Hepatocyte (in vitro differentiated cells): ENCODE data around the gene MRPL2. TPM values are rescaled to one million over a fixed set of nuclear protein-coding genes. Genes with fewer than 3 reads are reported as not detected.
A peak's percentile ranks its signal among the peaks of the same experiment; 100 is the strongest.

Experiments
- DNase-seq: peaks from one replicate; pipeline ENCODE4 v3.0.0-alpha.2; 2016; ENCODE audit warnings: low spot score
- H2AFZ ChIP-seq: fragments of 200-600 bp; sonication (generic); 2 replicates; pipeline ENCODE4 v1.6.0; 2016; ENCODE audit warnings: antibody characterized with exemption, mild to moderate bottlenecking
- H3K27ac ChIP-seq: fragments of 200-600 bp; sonication (generic); 2 replicates; pipeline ENCODE4 v1.5.1; 2016; ENCODE audit warnings: mild to moderate bottlenecking
- H3K27me3 ChIP-seq: fragments of 200-600 bp; sonication (generic); 2 replicates; pipeline ENCODE4 v1.6.1; 2016
- H3K36me3 ChIP-seq: fragments of 200-600 bp; sonication (generic); replicated peaks from 2 replicates; pipeline ENCODE4 v1.5.1; 2016; ENCODE audit warnings: low read depth; ENCODE audit not compliant: insufficient read depth
- H3K4me1 ChIP-seq: fragments of 200-600 bp; sonication (generic); 2 replicates; pipeline ENCODE4 v1.5.1; 2016; ENCODE audit warnings: mild to moderate bottlenecking, moderate library complexity; ENCODE audit not compliant: insufficient read depth
- H3K4me2 ChIP-seq: fragments of 200-600 bp; sonication (generic); 2 replicates; pipeline ENCODE4 v1.6.0; 2016
- H3K4me3 ChIP-seq: fragments of 200-600 bp; sonication (generic); 2 replicates; pipeline ENCODE4 v1.5.1; 2016; ENCODE audit warnings: mild to moderate bottlenecking
- H3K79me2 ChIP-seq: fragments of 200-600 bp; sonication (generic); 2 replicates; pipeline ENCODE4 v1.6.0; 2017; ENCODE audit warnings: mild to moderate bottlenecking
- H3K9me2 ChIP-seq: fragments of 200-600 bp; sonication (generic); replicated peaks from 2 replicates; pipeline ENCODE4 v1.6.0; 2017; ENCODE audit warnings: mild to moderate bottlenecking; ENCODE audit not compliant: insufficient read depth
- H3K9me3 ChIP-seq: fragments of 200-600 bp; sonication (generic); 2 replicates; pipeline ENCODE4 v1.5.1; 2016; ENCODE audit warnings: low read depth, mild to moderate bottlenecking
- H4K20me1 ChIP-seq: fragments of 200-600 bp; sonication (generic); 2 replicates; pipeline ENCODE4 v1.6.0; 2016; ENCODE audit warnings: mild to moderate bottlenecking; ENCODE audit not compliant: insufficient read depth, poor library complexity, severe bottlenecking
- EZH2 ChIP-seq: fragments of 200-600 bp; sonication (generic); IDR thresholded peaks from 2 replicates; pipeline ENCODE4 v1.6.1; 2016; ENCODE audit warnings: antibody characterized with exemption, mild to moderate bottlenecking, borderline replicate concordance
- EZH2phosphoT487 ChIP-seq: fragments of 200-600 bp; sonication (generic); IDR thresholded peaks from one replicate; pipeline ENCODE4 v1.6.1; 2018; ENCODE audit warnings: antibody characterized with exemption, mild to moderate bottlenecking, low read depth, moderate library complexity; ENCODE audit not compliant: unreplicated experiment, severe bottlenecking
- WGBS: methylation state at CpG from one replicate; pipeline ENCODE4 v1.1.6; 2016; ENCODE audit warnings: low lambda C conversion rate; ENCODE audit errors: missing lambda C conversion rate; 5-methylcytosine and 5-hydroxymethylcytosine counted together
- polyA plus RNA-seq: library from polyadenylated mRNA; unstranded; fragments of >200 nt; fragmentation: Nextera tagmentation; extraction: Ambion mirVana; gene quantifications from 2 replicates; pipeline ENCODE4 v1.2.1, GENCODE V29; 2016
- total RNA-seq: library from RNA; depleted of rRNA; stranded (reverse); fragments of >200 nt; gene quantifications from 2 replicates; pipeline ENCODE4 v1.2.3, GENCODE V29; 2014
- TF ChIP-seq, protein P1 (sequence below): fragments of 200-600 bp; sonication (generic); IDR thresholded peaks from 2 replicates; pipeline ENCODE4 v1.5.1; 2016; ENCODE audit warnings: antibody characterized with exemption, mild to moderate bottlenecking; ENCODE audit not compliant: poor library complexity

The MRPL2 gene
- total and polyA plus RNA-seq, 2 experiments from 2014 or later = 24.7 to 68.4 TPM

DNA sequence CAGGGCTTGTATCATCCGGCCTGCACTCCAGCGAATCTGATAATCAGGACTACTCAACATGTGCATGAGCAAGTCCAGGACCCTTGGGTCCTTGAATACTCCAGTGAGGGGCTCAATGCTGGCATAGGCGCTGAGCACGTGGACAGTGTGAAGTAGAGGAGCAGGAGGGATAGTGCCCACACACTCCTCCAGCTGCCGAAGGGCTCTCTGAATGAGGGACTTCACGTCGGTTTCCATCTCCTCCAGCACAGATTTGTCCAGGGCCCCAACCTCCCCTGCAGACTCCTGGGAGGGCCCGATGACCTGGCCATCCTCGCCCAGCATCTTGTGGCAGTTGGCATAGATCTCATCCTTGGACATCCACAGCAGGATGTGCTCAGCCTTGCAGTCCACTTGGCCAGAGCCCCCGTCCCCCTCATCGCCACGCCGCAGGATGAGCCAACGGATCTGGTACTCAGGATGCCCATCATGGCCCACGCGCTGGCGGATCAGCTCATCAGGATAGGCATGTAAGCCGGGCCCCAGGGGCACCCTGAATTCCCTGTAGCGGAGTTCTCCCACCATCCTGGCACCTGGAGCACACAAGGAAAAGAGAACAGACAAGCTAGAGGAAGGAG, 6.9 kb downstream of the MRPL2 start:
- peak overlapping the region; percentile 93 for H3K4me2 ChIP-seq
- H3K4me3 ChIP-seq = peak overlapping the region; percentile 40
- H2AFZ ChIP-seq = no peak overlapping the region
- no peaks in the 10 kb centered on the region for H3K27me3 ChIP-seq
- no peaks in the 10 kb centered on the region for H3K9me3 ChIP-seq
- no peak for DNase-seq
- H3K79me2 ChIP-seq = peaks cover 43% of the 10 kb centered on the region
- TF ChIP-seq EZH2 (no peak), EZH2phosphoT487 (no peak)
- TF ChIP-seq, protein P1, sequence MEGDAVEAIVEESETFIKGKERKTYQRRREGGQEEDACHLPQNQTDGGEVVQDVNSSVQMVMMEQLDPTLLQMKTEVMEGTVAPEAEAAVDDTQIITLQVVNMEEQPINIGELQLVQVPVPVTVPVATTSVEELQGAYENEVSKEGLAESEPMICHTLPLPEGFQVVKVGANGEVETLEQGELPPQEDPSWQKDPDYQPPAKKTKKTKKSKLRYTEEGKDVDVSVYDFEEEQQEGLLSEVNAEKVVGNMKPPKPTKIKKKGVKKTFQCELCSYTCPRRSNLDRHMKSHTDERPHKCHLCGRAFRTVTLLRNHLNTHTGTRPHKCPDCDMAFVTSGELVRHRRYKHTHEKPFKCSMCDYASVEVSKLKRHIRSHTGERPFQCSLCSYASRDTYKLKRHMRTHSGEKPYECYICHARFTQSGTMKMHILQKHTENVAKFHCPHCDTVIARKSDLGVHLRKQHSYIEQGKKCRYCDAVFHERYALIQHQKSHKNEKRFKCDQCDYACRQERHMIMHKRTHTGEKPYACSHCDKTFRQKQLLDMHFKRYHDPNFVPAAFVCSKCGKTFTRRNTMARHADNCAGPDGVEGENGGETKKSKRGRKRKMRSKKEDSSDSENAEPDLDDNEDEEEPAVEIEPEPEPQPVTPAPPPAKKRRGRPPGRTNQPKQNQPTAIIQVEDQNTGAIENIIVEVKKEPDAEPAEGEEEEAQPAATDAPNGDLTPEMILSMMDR = no peak
- H3K4me1 ChIP-seq = peaks cover 27% of the 10 kb centered on the region
- no peaks in the 10 kb centered on the region for H3K9me2 ChIP-seq
- H4K20me1 ChIP-seq = no peaks in the 10 kb centered on the region
- 91% methylated on average over 19 of the region's 19 CpGs for WGBS
- peak overlapping the region; percentile 98 for H3K27ac ChIP-seq
- no peaks in the 10 kb centered on the region for H3K36me3 ChIP-seq

DNA sequence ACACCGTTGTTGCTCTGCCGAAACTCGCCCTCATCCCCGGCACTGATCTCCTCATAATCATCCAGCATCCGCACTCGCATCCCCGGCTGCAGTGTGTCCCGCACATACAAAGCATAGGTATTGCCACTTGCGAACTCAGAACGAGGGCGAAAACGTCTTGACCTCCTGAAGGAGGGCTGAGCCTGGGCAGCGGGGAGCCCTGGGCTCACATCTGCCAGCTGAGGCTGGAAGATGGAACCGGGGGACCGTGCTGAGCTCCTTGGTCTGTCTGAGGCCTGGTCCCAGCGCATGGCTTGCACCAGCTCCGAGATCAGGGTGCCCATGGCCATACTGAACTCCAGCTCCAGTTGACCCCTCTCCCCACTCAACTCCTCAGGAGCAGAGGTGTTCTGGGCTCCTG, 8.3 kb downstream of the MRPL2 start:
- no peaks in the 10 kb centered on the region for H3K9me2 ChIP-seq
- DNase-seq = no peak
- no peaks in the 10 kb centered on the region for H3K9me3 ChIP-seq
- H3K4me2 ChIP-seq = peak overlapping the region; percentile 93
- no peak overlapping the region for H2AFZ ChIP-seq
- peaks cover 38% of the 10 kb centered on the region for H3K79me2 ChIP-seq
- H3K4me1 ChIP-seq = peaks cover 27% of the 10 kb centered on the region
- H3K27me3 ChIP-seq = no peaks in the 10 kb centered on the region
- WGBS = 94% methylated on average over 15 of the region's 17 CpGs
- no peaks in the 10 kb centered on the region for H4K20me1 ChIP-seq
- H3K4me3 ChIP-seq = no peak overlapping the region
- H3K27ac ChIP-seq = no peak overlapping the region
- H3K36me3 ChIP-seq = no peaks in the 10 kb centered on the region
- TF ChIP-seq, protein P1 = no peak
- TF ChIP-seq EZH2phosphoT487 = no peak
- TF ChIP-seq EZH2 = no peak

GRCh38 chr6:43047998-43048397, 11.2 kb downstream of the MRPL2 start:
- H3K79me2 ChIP-seq = peaks cover 30% of the 10 kb centered on the region
- no peaks in the 10 kb centered on the region for H3K9me3 ChIP-seq
- no peaks in the 10 kb centered on the region for H4K20me1 ChIP-seq
- DNase-seq = no peak
- no peaks in the 10 kb centered on the region for H3K9me2 ChIP-seq
- TF ChIP-seq EZH2 (no peak), EZH2phosphoT487 (no peak)
- TF ChIP-seq, protein P1 = no peak
- no peaks in the 10 kb centered on the region for H3K36me3 ChIP-seq
- H3K27ac ChIP-seq = no peak overlapping the region
- no peak overlapping the region for H3K4me2 ChIP-seq
- 95% methylated on average over 7 of the region's 7 CpGs for WGBS
- H3K27me3 ChIP-seq = no peaks in the 10 kb centered on the region
- H3K4me1 ChIP-seq = peaks cover 23% of the 10 kb centered on the region
- no peak overlapping the region for H3K4me3 ChIP-seq
- H2AFZ ChIP-seq = no peak overlapping the region
